HG02623 (cell line): ENCODE results near the gene NAT9.

Experiments
- ATAC-seq: cut with Tn5 transposase; IDR thresholded peaks from one replicate; pipeline ENCODE4 v1.9.1; 2021; ENCODE audit warnings: moderate library complexity; ENCODE audit not compliant: unreplicated experiment

Gene NAT9

GRCh38 chr17:74763565-74764387, 12.4 kb downstream of the NAT9 start:
- no peak for ATAC-seq

DNA sequence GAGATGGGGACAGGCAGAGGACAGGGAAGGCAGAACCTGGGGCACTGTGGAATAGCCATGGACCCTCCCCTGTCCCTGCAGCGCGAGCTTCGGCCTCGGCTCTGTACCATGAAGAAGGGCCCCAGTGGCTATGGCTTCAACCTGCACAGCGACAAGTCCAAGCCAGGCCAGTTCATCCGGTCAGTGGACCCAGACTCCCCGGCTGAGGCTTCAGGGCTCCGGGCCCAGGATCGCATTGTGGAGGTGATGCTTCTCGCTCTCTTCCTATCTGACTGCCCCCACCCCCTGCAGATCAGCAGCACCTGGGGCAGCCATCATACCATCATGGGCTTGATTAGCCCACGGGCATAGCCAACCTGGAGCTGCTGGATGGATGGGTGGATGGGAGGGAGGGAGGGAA, 14.2 kb downstream of the NAT9 start:
- no peak for ATAC-seq

- ATAC-seq: no peak
Observed at GRCh38 chr17:74761419-74761818, 14.7 kb downstream of the NAT9 start.

- ATAC-seq: no peak
Observed at GRCh38 chr17:74760404-74761105, 15.6 kb downstream of the NAT9 start.

DNA sequence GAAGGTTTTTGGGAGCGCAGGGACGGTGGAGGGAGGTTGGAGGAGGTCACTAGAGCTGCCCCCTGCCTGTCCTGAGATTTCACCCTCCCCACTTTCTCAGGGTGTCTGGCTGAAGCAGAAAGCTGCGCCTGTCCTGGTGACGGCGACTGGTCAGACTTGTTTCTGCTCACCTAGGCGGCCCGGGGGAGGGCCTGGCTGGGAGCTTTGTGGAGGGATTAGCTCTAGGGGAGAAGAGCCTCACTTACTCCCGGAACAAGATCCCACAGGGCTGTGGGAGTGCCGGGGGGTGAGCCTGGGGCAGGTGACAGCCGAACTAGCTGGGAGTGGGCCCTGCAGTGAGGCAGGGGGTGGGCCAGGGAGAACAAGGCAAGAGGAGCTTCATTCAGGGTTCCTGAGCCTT, 16.2 kb downstream of the NAT9 start:
- ATAC-seq: no peak

DNA sequence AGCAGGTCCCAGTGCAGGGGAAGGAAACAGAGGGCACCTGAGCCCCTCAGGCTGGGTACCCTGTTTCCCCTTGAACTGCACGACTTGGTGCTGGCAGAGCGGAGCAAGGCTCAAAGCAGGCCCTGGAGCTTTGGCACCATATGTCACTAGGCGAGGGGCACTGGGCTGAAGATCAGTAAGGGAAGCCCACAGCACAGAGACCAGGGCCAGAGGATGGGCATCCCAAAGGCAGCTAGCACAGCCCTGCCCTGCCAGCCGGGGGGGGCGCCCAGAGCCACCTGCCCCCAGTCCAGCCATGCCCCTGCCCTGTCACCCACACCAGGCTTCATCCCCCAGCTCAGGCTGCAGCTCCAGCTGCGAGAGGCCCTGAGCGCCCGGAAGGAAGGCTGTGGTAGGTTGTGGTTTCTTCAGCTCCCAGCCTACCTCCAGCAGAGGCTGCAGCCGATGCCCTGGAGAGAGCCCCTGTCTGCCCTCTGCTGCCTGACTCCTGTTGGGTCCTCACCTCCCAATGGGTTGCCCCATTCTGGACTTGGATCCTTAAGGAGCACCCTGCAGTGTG, 16.8 kb downstream of the NAT9 start:
- ATAC-seq: no peak

GRCh38 chr17:74758848-74759168, 17.3 kb downstream of the NAT9 start:
- no peak for ATAC-seq

DNA sequence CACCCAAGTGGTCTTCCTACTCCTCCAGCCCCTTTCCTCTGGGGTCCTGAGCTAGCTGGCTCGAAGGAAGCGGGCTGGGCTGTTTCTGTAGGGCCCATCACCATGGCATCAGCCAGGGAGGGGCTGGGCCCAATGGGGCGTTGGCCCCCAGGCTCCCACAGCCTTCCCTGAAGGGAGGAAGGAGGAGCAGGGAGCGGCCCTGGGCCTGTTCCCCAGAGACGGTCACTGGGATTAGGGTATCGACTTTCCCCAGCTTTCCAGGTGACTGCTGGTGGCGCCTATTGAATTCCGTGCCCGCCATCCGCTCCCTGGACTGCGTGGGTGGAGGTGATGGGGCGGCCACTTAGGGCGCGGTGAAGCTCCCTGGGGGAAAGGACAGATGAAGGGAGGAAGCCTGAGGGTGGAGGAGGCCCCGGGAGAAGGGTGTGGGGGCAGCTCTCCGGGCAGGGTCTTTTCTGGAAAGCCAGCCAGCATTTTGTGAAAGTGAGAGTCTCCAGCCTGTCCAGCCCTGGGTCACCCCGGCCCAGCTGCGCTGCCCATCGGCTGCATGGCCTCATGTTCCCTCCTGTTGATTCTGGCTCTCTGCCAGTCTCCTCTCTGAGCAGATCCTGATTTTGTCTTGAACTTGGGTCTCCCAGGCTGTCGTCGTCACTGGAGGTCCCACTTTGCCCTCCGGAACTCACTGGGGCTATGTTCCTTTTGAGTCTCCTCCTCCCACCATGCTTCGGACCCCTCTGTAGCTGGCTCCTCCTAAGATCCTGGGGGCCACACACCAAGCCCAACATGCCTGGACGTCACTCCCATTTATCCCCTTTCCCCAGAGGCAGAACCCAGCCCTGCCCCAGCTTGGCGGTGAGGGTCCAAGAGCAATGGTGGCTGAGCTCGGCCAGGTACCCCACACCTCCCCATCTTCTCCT, 18.0 kb downstream of the NAT9 start:
- ATAC-seq: no peak

- ATAC-seq: no peak
Observed at GRCh38 chr17:74757502-74757901, 18.6 kb downstream of the NAT9 start.

DNA sequence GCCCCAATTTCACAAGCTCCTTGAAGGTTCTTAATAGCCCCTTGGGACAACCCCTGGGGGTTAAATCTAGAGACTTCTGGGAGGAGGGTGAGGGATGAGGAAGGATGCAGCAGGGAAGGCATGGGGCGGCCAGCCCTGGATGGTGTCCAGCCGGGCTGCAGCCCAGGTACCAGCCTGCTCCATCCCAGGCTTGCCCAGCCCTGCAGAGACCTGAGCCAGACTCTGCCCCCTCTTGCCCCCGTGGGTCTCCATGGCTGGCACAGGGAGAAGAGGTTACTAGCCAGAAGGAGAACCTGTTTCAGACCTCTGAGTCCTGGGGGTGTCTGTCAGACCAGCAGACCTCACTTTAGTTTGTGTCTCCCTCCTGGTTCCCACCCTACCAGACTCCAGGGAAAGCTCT, 19.3 kb downstream of the NAT9 start:
- no peak for ATAC-seq

GRCh38 chr17:74755533-74755932, 20.6 kb downstream of the NAT9 start:
- ATAC-seq: no peak

- ATAC-seq: no peak
Observed at GRCh38 chr17:74754832-74755231, 21.3 kb downstream of the NAT9 start.

- ATAC-seq: no peak
Observed at GRCh38 chr17:74752822-74753401, 23.2 kb downstream of the NAT9 start.

- ATAC-seq: no peak
Observed at GRCh38 chr17:74752415-74752814, 23.7 kb downstream of the NAT9 start.

- ATAC-seq: no peak
Observed at GRCh38 chr17:74750327-74751069, 25.6 kb downstream of the NAT9 start.

GRCh38 chr17:74750039-74750326, 26.2 kb downstream of the NAT9 start:
- no peak for ATAC-seq

DNA sequence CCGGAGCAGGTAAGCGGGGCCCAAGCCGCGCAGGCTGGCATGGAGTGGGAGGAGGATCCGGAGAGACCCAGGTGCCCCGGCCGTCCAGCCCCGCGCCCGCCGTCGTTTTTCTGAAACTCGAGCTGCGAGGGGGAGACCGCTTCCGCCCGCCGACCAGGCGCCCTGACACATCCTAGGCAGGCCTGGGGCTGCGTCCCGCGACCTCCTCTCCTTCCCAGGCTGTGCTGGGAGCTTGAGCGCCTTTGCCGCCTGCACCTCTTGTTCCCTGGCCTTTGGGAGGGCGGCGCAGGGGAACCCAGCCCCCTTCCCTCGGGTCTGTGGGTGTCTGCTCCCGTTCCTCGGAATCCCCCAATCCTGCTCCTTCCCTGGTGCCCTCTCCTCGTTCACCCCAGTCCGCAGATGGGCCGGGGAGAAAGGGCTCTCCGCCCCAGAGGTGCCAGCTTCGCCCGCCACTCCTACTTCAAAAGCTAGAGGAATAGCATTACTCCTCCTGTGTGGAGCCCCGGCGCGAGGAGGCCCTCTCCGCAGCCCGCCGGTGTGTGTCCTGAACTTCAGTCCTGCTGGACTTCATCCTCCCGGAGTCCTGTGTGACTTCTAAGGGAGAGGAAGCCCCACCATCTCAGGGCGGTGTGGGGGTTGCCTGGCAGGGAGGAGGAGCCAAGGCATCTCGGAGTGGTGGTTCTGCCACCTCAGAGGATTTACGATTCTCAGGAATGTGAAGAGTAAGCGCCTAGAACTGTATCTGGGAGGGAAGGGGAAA, 26.7 kb downstream of the NAT9 start:
- no peak for ATAC-seq

DNA sequence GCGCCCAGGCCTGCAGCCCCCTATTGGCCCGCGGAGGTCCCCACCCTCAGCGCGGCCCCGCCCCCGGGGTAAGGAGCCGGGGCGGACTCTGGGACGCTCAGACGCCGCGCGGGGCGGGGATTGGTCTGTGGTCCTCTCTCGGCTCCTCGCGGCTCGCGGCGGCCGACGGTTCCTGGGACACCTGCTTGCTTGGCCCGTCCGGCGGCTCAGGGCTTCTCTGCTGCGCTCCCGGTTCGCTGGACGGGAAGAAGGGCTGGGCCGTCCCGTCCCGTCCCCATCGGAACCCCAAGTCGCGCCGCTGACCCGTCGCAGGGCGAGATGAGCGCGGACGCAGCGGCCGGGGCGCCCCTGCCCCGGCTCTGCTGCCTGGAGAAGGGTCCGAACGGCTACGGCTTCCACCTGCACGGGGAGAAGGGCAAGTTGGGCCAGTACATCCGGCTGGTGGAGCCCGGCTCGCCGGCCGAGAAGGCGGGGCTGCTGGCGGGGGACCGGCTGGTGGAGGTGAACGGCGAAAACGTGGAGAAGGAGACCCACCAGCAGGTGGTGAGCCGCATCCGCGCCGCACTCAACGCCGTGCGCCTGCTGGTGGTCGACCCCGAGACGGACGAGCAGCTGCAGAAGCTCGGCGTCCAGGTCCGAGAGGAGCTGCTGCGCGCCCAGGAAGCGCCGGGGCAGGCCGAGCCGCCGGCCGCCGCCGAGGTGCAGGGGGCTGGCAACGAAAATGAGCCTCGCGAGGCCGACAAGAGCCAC, 27.4 kb downstream of the NAT9 start, which contains the start of gene NHERF1:
TSS of gene NHERF1 (plus strand) at position 100 of the 750 bp plus-strand sequence. CDS start at position 319, 219 bp downstream.
- peak; percentile 84 for ATAC-seq

- ATAC-seq: no peak
Observed at GRCh38 chr17:74748279-74748528, 27.9 kb downstream of the NAT9 start.
